ENCODE results near the gene ATP1A3.
"Not testable (repeated sequence)": the region's sequence is repeated elsewhere in the genome, so short reads cannot be mapped to it uniquely, and the experiment has no call there.

Gene ATP1A3

DNA sequence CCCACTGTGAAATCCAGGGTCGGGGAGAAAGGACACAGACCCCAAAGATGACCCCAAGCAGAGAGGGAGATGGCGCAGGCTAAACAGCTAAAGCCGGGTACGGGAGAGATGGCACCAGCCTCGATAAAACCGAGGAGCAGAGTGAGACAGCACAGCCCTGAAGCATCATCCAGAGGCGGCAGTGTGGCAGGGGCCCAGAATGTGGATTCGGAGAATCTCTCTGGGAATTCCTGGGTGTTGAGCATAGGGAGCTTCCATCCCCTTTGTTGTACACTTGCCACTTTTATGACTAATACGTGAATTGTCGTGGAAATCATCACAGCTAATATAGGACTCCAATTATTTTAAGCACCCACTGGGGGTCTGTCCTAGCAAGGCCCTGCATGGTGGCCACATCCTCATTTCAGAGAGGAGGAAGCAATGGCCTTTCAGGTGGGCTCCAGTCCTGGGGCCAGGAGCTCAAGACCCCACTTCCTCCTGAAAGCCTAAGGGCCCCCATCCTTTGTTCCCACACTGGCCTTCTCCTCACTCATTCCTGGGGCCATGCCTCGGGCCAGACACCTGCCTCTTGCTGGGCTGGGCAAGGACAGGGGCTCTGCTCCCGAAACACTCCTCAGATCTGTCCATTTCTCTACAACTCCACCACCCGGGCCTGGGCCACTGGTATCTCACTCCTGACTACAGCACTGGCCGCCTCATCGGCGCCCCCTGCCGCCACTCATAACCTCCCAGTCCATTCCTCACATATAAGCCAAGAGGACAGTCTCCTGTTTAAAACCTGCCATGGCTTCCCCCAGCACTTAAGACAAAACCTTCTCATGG, 29.3 kb upstream of the ATP1A3 start:
- no peak overlapping the region for H3K4me3 ChIP-seq (ENCODE audit: low read depth, low read length)
- TF ChIP-seq, protein P1, sequence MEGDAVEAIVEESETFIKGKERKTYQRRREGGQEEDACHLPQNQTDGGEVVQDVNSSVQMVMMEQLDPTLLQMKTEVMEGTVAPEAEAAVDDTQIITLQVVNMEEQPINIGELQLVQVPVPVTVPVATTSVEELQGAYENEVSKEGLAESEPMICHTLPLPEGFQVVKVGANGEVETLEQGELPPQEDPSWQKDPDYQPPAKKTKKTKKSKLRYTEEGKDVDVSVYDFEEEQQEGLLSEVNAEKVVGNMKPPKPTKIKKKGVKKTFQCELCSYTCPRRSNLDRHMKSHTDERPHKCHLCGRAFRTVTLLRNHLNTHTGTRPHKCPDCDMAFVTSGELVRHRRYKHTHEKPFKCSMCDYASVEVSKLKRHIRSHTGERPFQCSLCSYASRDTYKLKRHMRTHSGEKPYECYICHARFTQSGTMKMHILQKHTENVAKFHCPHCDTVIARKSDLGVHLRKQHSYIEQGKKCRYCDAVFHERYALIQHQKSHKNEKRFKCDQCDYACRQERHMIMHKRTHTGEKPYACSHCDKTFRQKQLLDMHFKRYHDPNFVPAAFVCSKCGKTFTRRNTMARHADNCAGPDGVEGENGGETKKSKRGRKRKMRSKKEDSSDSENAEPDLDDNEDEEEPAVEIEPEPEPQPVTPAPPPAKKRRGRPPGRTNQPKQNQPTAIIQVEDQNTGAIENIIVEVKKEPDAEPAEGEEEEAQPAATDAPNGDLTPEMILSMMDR (IDR thresholded peaks at IDR 0.05; ENCODE audit: insufficient read depth, low read depth, low read length, missing control alignments): peak; percentile 51
- DNase-seq (ENCODE audit: low read depth): peak; percentile 50

DNA sequence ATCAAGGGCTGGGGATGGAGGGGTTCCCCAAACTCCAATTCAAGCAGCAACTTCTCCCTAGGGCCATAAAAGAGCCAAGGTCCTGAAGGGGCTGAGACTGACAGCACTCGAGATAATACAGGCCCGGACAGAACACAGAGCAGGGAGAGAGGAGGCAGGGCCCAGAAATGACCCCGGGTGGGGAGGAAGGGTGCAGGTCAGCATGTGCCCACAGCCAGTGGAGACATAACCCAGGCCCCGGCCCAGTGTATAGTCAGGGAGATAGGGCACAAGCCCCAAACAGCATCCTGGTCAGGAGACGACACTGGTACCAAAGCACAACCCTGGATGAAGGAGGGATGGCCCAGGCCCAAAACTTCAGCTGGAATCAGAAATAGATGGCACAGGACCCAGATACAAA, 28.6 kb upstream of the ATP1A3 start:
- DNase-seq (ENCODE audit: low read depth): no peak
- no peak overlapping the region for H3K4me3 ChIP-seq (ENCODE audit: low read depth, low read length)
- TF ChIP-seq, protein P1 (IDR thresholded peaks at IDR 0.05; ENCODE audit: insufficient read depth, low read depth, low read length, missing control alignments): no peak

DNA sequence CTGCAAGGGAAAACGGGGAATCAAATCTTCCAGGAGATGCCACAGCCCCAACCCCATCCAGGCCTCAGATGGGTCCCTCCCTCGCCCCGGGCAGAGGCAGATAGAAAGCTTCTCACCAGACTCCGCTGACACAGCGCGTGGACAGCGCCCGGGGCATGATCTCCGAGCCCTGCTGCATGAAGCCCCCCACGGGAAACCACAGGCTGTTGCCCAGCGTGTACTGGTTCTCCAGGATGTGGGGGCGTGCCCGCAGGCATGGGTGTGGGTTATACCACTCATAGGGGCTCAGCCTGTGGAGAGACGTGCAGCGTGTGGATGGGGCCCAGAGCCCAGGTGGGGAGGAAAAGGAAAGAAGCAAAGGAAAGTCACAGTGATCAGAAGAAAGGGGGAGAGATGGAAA, 27.2 kb upstream of the ATP1A3 start:
- TF ChIP-seq, protein P1 (IDR thresholded peaks at IDR 0.05; ENCODE audit: insufficient read depth, low read depth, low read length, missing control alignments): no peak
- no peak overlapping the region for H3K4me3 ChIP-seq (ENCODE audit: low read depth, low read length)
- DNase-seq (ENCODE audit: low read depth): no peak

DNA sequence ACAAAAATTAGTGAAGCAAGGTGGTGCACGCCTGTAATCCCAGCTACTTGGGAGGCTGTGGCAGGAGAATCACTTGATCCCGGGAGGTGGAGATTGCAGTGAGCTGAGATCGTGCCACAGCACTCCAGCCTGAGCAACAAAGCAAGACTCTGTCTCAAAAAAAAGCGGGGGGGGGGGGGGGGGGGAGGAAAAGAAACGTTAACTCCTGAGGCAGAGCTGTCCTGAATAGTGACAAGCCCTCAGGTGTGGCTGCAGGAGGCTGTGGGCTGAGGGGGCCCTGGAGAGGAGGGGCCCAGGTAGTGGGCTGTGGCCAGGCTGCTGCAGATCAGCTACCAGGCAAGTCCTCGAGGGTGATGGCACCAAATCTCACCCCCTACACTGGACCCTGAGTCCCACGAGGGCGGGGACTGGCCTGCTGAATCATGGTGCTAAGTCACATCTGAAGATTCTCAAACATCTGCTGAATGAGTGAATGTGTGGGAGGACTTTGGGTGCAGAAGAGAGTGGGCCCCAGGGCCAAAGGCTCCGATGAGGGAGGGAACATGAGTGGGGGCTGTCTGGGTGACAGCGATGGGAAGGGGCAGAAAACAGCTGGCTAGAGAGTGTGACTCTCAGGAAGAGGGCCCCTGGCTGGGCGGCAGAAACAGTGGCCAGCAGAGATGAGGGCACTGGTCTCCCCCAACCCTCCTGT, 24.6 kb upstream of the ATP1A3 start:
- TF ChIP-seq, protein P1 (IDR thresholded peaks at IDR 0.05; ENCODE audit: insufficient read depth, low read depth, low read length, missing control alignments): no peak
- DNase-seq (ENCODE audit: low read depth): no peak
- H3K4me3 ChIP-seq (ENCODE audit: low read depth, low read length): no peak overlapping the region

DNA sequence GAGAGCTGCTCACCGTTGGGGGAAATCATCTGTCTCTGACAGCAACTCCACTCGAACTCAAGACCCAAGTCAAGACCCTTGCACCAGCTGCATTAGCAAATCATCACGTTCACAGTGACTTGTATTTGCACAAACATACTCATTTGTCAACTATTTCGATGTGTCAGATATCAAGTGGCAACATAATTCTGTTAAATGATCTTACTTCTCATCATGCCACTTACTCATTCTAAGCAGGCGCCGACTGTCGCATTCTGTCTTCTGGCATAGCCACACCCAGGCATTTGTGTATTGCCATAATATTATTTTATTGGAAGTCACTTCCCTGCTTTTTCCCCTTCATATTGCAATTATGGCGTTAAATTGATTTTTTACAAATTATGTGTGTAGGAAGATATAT, 23.0 kb upstream of the ATP1A3 start:
- no peak for DNase-seq (ENCODE audit: low read depth)
- no peak overlapping the region for H3K4me3 ChIP-seq (ENCODE audit: low read depth, low read length)
- TF ChIP-seq, protein P1 (IDR thresholded peaks at IDR 0.05; ENCODE audit: insufficient read depth, low read depth, low read length, missing control alignments): no peak

DNA sequence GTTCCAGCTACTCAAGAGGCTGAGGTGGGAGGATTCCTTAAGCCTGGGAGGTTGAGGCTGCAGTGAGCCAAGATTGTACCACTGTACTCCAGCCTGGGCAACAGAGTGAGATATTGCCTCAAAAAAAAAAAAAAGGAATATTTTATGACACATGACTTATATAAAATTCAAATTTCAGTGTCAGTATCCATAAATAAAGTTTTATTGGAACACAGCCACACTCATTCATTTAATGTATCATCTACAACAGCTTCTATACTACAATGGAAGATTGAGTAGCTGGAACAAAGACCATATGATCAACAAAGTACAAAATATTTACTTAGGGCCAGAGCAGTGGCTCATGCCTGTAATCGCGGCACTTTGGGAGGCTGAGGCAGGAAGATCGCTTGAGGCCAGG, 18.7 kb upstream of the ATP1A3 start:
- not testable (repeated sequence) for H3K4me3 ChIP-seq (ENCODE audit: low read depth, low read length); DNase-seq (ENCODE audit: low read depth)

DNA sequence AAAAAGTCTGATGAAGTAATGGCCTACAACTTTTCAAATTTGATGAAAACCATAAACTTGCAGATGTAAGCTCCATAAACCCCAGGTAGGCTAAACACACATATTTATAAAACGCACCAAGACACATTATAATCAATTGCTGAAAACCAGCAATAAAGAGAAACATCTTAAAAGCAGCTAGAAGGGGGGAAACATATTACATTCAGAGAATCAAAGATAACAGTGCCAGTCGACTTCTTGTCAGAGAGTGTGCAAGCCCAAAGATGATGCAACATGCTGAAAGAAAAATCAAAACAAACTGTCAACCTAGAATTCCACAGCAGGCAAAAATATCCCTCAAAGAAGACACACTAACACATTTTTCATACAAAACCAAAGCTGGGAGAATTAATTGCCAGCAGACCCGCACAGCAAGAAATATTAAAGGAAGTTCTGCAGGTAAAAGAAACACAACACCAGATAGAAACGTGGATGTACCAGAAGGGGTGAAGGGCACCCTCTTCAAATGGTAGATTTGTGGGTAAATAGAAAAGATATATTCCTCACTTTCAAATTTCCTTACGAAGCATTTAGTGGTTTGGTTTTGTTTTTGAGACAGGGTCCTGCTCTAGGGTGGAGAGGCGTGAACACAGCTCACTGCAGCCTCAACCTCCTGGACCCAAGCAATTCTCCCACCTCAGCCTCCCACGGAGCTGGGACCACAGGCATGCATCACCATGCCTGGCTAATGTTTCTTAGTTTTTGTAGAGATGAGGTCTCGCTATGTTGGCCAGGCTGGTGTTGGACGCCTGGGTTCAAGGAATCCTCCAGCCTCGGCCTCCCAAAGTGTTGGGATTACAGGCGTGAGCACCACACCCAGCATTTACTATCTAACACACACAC, 16.5 kb upstream of the ATP1A3 start:
- TF ChIP-seq, protein P1 (IDR thresholded peaks at IDR 0.05; ENCODE audit: insufficient read depth, low read depth, low read length, missing control alignments): no peak
- no peak overlapping the region for H3K4me3 ChIP-seq (ENCODE audit: low read depth, low read length)
- no peak for DNase-seq (ENCODE audit: low read depth)
